Inferior parietal cortex (tissue), 1 donor: Measurements from ENCODE around the gene NIPA2.
"Not testable (repeated sequence)": the region's sequence is repeated elsewhere in the genome, so short reads cannot be mapped to it uniquely, and the experiment has no call there.

Experiments
- DNase-seq: peaks from one replicate; pipeline ENCODE4 v3.0.0-alpha.2; 2016; ENCODE audit errors: extremely low spot score

Gene NIPA2

GRCh38 chr15:22838292-22839042 is at the start of gene NIPA2:
Gene NIPA2 (plus strand): TSS chr15:22838666. CDS start chr15:22851732, 13,066 bp downstream.
- peak; percentile 97 for DNase-seq

GRCh38 chr15:22794063-22794462 is 44.4 kb upstream of the NIPA2 start:
- DNase-seq, result no peak

- DNase-seq, result no peak
These were observed 43.8 kb upstream of the NIPA2 start for GRCh38 chr15:22794621-22795167.

DNA sequence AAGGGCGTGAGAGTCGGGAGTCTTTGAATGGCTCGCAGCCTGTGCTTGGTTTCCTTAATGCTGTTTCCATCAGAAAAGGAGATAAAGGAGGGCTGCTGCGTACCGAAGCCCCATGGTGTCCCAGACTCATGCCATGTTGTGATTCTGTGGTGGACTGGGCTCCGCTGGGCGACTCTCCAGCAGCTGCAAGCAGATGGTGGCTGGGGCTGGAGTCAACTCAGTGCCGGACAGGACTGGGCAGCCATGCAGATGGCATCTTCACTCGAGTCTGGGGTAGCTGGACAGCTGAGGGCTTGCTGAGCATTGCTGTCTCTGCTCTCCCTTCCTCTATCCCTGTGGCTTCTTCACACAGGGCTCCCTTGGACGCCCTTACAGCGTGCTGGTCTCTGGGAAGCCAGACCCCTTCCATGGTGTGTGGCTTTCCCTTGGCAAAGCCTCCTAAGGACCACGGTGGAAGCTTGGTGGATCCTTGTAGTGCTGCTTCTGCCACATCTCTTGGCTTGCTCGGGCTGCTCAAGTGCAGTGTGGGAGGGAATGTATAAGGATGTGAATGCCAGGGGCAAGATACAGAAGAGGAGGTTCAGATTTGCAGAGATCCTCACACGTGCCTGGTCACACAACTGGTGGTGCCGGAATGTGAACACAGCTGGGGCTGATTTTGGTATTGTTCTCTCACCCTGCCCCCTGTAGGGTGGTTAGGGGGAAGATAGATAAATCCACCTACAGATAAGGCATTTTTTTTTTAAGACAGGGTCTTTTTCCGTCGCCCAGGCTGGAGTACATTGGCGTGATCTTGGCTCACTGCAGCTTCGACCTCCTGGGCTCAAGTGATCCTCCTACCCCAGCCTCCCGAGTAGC is 43.0 kb upstream of the NIPA2 start:
- no peak for DNase-seq

DNA sequence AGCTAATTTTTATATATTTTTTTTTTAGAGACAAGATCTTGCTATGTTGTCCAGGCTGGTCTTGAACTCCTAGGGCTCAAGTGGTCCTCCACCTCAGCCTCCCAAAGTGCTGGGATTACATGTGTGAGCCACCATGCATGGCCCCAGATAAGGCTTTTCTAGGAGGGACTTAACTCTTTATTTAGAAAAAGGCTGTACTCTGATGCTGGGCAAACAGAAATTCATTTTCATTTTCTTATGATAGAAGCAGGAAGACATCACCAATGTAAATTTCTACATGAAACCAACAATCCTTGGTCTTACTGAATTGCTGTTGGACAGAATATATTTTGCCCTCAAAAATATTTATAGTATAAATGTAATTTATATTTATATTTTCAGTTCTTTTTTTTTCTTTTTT is 42.4 kb upstream of the NIPA2 start:
- no peak for DNase-seq

DNA sequence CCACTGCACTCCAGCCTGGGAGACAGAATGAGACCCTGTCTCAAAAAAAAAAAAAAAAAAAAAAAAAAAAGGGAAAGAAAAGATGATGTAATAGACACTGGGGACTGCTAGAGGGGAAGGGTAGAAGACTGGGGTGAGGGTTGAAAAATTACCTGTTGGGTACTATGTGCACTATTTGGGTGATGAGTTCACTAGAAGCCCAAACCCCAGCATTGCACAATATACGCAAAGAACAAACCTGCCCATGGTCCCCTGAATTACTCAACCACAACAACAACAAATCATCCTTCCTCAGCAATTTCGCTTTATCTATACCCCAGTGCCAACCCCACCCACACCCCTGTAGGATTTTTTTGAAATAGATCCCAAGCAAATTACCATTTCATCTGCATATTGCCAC is 38.6 kb upstream of the NIPA2 start:
- no peak for DNase-seq

DNA sequence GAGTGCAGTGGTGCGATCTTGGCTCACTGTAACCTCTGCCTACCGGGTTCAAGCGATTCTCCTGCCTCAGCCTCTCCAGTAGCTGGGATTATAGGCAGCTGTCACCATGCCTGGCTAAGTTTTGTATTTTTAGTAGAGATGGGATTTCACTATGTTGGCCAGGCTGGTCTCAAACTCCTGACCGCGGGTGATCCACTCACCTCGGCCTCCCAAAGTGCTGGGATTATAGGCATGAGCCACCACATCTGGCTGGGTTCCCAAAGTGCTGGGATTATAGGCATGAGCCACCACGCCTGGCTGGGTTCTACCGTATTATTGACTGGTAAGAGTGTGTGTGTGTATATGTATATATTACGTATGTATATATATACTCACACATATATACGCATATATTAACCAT is 35.5 kb upstream of the NIPA2 start:
- DNase-seq, result not testable (repeated sequence)

DNA sequence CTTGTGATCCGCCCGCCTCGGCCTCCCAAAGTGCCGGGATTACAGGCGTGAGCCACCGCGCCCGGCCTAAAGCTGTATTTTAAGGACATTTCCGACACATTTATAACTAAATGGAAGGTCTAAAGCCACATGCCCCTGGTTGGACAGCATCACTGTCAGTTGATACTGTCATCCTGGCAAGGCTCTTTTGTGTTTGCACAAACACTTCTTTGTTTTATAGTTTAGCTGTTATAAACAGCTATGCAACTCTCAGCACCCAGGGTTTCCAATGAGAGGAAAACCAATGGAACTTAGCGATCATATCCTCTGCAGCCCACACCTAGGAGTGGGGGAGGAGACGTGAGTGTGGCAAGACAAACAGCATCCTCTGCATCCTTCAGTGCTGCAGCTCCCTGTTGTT is 32.3 kb upstream of the NIPA2 start:
- DNase-seq, result peak; percentile 74

- no peak for DNase-seq
These were observed 31.8 kb upstream of the NIPA2 start for GRCh38 chr15:22806664-22807063.

GRCh38 chr15:22807831-22808230 is 30.6 kb upstream of the NIPA2 start:
- DNase-seq, result not testable (repeated sequence)

- no peak for DNase-seq
These were observed 30.2 kb upstream of the NIPA2 start for GRCh38 chr15:22808240-22808639.

GRCh38 chr15:22808761-22809280 is 29.6 kb upstream of the NIPA2 start:
- DNase-seq, result no peak

- no peak for DNase-seq
These were observed 28.2 kb upstream of the NIPA2 start for GRCh38 chr15:22810033-22810852.

DNA sequence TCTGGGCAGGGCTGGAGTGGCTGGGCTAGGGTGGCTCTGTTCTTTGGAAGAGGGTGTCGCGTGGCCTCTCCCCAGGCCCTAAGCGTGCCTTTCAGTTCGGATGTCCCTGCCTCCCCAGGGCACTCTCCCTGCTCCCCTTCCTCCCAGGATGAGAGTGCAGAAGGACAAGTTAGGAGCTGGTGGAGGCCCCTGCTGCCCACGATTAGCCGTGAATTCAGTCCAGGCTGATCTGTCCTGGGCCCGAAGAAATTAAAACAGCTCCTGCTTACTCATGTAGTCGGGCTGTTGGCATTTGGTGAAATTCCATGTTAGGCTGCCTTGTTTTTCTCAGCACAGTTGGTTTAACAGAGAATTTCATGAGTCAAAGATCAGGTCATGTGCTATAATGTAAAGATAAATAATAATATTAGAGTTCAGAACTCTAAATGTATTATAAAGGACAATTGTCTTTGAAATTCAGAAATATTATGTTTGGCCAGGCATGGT is 27.6 kb upstream of the NIPA2 start:
- DNase-seq, result no peak

DNA sequence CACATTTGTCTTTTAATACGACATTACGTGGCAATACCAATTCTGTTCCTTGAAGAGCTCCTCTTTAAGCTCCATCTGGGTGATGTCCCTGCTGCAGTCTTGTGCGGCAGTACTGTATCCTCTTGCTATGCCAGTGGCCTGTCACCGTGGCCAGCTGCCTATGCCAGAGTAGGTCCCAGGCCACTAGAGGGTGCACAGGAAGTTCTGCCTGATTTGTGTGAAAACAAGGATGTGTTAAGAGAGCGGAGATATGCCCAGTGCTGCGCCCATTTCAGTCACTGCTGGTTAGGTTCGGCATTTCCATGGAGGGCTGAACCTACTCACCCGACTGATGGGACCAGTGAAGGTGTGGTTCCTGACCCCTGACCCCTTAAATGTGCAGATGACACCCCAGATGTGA is 26.8 kb upstream of the NIPA2 start:
- DNase-seq, result peak; percentile 71

DNA sequence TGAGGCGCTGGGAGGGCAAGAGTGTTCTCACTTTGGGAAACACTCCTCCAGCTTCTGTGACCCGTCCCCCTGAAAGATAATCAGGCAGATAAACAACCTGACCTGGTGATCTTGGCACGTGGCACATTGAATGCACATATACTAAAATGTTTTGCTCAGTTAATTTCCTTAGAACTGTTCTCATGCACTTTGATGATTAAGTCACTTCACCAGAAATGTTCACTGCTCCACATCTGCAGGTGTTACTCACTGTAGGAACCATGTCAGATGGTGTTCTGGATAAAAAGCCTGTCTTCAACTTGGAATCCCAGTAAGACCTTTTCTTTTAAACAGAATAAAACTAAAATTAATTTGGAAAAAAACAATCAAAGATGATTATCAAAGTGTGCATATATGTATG is 24.6 kb upstream of the NIPA2 start:
- no peak for DNase-seq

- DNase-seq, result no peak
These were observed 22.7 kb upstream of the NIPA2 start for GRCh38 chr15:22815766-22816165.

- no peak for DNase-seq
These were observed 18.8 kb upstream of the NIPA2 start for GRCh38 chr15:22819651-22820050.

GRCh38 chr15:22823495-22824128 is 14.9 kb upstream of the NIPA2 start:
- DNase-seq, result no peak

DNA sequence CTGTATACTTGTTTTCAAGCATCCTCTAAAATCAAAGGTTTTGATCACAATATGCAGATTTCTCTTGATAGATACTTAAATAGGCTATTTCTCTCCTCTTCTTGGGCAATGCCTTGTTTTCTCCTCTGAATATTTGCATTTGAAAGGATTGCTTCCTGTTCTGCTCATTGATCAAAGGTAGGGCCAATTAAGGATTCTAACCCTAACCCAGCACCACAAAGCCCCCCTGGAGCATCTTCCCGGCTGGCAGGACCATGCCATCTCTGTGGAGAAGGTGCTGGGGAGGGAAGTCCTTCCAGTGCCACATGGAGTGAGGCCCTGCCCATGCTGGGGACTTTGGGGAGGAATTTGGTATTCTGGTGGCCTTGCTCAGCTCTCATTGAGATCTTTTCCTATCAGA is 11.3 kb upstream of the NIPA2 start:
- DNase-seq, result no peak

GRCh38 chr15:22831473-22831872 is 7.0 kb upstream of the NIPA2 start:
- no peak for DNase-seq
